Brain microvascular endothelial cell (primary cell): Measurements from ENCODE around the gene SLC16A4.

Source experiments
- DNase-seq: peaks from one replicate; pipeline ENCODE4 v3.0.0-alpha.2; 2020
- H3K27ac ChIP-seq: fragments of 250-450 bp; sonication (Bioruptor Pico); 2 replicates; pipeline ENCODE4 v1.5.1; 2020; ENCODE audit warnings: mild to moderate bottlenecking, moderate library complexity
- H3K27me3 ChIP-seq: fragments of 250-450 bp; sonication (Bioruptor Pico); replicated peaks from 2 replicates; pipeline ENCODE4 v1.5.1; 2020; ENCODE audit warnings: mild to moderate bottlenecking
- H3K36me3 ChIP-seq: fragments of 250-450 bp; sonication (Bioruptor Pico); replicated peaks from 2 replicates; pipeline ENCODE4 v1.5.1; 2020; ENCODE audit warnings: mild to moderate bottlenecking
- H3K4me3 ChIP-seq: 2 replicates; pipeline ENCODE4 v1.5.1; 2011; ENCODE audit warnings: low read depth, mild to moderate bottlenecking, control low read depth, low read length, moderate library complexity
- CTCF ChIP-seq: IDR thresholded peaks from 2 replicates; pipeline ENCODE4 v1.5.1; 2011; ENCODE audit warnings: low read depth, mild to moderate bottlenecking, moderate library complexity, low read length, control low read depth, inconsistent platforms; ENCODE audit errors: missing control alignments
- in situ Hi-C: cut with HindIII; loops from 2 replicates; pipeline ENCODE4 v1.10.0; 2017; ENCODE audit warnings: low sequenced_read_pairs, low pct_ligation_motif_present

The SLC16A4 gene

GRCh38 chr1:110355321-110355720 lies 35.5 kb downstream of the SLC16A4 start:
- no peak for DNase-seq
- Histone ChIP-seq H3K36me3 (no peaks in the 10 kb centered on the region), H3K27me3 (no peaks in the 10 kb centered on the region), H3K27ac (no peak overlapping the region), H3K4me3 (no peak overlapping the region)
- no peak for TF ChIP-seq CTCF
- in situ Hi-C loops: no loop called here

GRCh38 chr1:110350360-110350759 lies 40.5 kb downstream of the SLC16A4 start:
- H3K4me3 ChIP-seq: no peak overlapping the region
- no peak for DNase-seq
- H3K27ac ChIP-seq: no peak overlapping the region
- no peaks in the 10 kb centered on the region for H3K27me3 ChIP-seq
- in situ Hi-C loops: no loop called here
- H3K36me3 ChIP-seq: peaks cover 12% of the 10 kb centered on the region
- TF ChIP-seq CTCF: no peak

- Histone ChIP-seq H3K27ac (peak overlapping the region; percentile 30), H3K4me3 (no peak overlapping the region), H3K36me3 (peaks cover 14% of the 10 kb centered on the region), H3K27me3 (no peaks in the 10 kb centered on the region)
- DNase-seq: no peak
- no peak for TF ChIP-seq CTCF
- in situ Hi-C loops: no loop called here
Observed at GRCh38 chr1:110348771-110349170, 42.1 kb downstream of the SLC16A4 start.

- in situ Hi-C loops: no loop called here
- Histone ChIP-seq H3K36me3 (peaks cover 15% of the 10 kb centered on the region), H3K4me3 (no peak overlapping the region), H3K27me3 (no peaks in the 10 kb centered on the region), H3K27ac (no peak overlapping the region)
- DNase-seq: no peak
- no peak for TF ChIP-seq CTCF
Observed at GRCh38 chr1:110348050-110348449, 42.8 kb downstream of the SLC16A4 start.

- TF ChIP-seq CTCF: no peak
- Histone ChIP-seq H3K27ac (no peak overlapping the region), H3K27me3 (no peaks in the 10 kb centered on the region), H3K4me3 (no peak overlapping the region), H3K36me3 (peaks cover 15% of the 10 kb centered on the region)
- no peak for DNase-seq
- in situ Hi-C loops: no loop called here
Observed at GRCh38 chr1:110347182-110347893, 43.5 kb downstream of the SLC16A4 start.

GRCh38 chr1:110346690-110347089 lies 44.1 kb downstream of the SLC16A4 start:
- Histone ChIP-seq H3K36me3 (peaks cover 19% of the 10 kb centered on the region), H3K4me3 (no peak overlapping the region), H3K27ac (no peak overlapping the region), H3K27me3 (no peaks in the 10 kb centered on the region)
- in situ Hi-C loops: no loop called here
- TF ChIP-seq CTCF: no peak
- DNase-seq: no peak
